GM19468 (cell line): ENCODE data around the gene ZFAND3.
A peak's percentile ranks its signal among the peaks of the same experiment; 100 is the strongest.

Source experiments
- ATAC-seq: cut with Tn5 transposase; IDR thresholded peaks from one replicate; pipeline ENCODE4 v1.9.1; 2021; ENCODE audit warnings: mild to moderate bottlenecking, moderate library complexity, moderate number of reproducible peaks; ENCODE audit not compliant: unreplicated experiment; ENCODE audit errors: extremely low read depth

ZFAND3 gene, protein sequence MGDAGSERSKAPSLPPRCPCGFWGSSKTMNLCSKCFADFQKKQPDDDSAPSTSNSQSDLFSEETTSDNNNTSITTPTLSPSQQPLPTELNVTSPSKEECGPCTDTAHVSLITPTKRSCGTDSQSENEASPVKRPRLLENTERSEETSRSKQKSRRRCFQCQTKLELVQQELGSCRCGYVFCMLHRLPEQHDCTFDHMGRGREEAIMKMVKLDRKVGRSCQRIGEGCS

DNA sequence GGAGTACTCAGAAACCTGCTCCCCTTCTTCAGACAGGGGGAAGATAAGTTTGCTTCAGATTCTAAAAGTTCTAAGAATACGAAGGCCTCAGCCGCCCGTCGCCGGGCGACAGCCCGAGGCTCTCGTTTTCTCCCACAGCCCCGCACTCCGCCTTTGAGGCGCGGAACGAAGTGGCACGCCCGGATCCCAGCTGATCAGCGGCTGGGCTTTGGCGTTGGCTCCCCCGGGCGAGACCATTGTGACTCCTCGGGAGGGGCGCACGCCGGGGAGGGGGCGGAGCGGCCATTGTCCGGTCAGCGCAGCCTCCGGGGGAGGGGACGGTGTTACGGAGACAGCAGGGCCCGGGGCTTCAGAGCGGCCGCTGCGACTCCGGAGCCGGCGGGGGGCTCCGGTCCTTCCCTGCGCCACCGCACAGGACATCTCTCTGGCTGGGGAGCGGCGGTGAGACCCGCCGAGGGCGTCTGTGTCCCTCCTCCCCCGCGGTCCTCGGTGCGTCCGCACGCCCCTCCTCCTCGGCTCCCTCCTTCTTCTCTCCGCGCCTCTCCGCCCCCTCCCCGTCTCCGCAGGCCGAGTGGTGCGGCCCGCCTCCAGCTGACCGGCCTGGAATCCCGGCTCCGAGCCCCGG, at the start of gene ZFAND3:
ZFAND3 (plus strand) TSS at position 551 of the 625 bp plus-strand sequence. CDS start 219 bp downstream, outside the sequence.
- ATAC-seq: peak; percentile 71

DNA sequence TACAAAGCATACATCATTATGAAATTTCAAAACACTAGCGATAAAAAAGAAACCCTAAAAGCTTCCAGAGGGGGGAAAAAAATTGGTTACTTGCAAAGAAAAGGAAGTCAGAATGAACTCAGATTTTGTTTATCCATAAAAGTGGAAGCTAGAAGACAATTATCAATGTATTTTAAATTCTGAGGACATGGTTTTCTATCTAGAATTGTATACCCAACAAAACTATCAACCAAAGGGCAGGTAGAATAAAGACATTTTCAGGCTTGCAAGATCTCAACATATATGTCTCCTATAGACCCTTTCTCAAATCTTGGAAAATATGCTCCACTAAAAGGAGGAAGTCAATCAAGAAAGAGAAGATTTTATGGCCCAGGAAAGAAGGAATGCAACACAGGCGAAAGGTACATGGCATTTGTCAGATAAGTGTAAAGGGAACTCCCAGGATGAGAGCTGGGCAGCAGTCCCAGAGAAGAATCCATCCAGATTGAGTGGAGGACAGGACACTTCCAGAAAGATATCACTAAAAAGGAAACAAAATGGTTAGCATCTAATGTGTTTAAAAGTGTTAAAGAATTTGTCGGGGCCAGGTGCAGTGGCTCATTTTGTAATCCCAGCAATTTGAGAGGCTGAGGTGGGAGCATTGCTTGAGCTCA, 45.4 kb upstream of the ZFAND3 start:
- no peak for ATAC-seq

DNA sequence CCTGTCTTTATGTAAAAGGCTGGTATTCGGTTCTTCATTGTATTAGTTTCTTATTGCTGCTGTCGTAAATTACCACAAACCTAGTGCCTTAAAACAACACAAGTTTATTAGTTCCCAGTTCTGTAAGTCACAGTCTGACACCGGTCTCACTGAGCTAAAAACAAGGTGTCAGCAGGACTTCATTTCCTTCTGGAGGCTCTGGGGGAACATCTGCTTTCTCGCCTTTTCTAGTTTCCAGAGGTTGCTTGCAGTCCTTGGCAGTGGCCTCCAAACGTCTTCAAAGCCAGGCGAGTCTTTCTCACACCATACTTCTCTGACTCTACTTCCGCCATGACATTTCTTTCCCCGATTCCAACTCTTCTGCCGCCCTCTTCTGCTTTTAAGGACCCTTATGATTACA, 43.0 kb upstream of the ZFAND3 start:
- ATAC-seq: no peak

DNA sequence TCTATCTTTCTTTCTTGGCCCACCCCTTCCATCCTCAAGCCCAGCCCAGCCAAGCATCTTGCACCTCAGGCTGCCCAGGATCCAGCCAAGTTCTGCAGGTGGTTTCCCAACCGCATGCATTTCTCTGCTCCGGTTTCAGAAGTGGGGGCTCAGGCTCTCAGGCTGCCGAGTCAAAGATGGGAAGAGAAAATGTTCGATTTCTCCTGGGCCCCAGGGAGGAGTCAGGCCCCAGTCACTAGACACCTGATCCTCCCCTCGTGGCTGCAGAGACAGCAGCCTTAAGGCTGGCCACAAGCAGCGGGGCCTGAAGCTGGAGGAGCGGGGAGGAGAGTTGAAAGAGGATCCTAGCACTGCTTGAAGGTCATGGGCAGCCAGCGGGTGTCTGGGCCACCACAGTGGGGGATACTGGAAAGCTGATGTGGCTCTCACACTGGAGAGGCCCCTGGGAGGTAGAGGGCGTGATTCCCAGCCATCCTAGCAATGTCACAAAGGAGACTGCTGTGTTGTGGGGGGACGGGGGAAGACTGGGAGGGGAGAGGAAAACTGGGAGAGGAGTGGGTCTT, 42.2 kb upstream of the ZFAND3 start:
- no peak for ATAC-seq

- no peak for ATAC-seq
Observed at GRCh38 chr6:37779111-37779800, 40.3 kb upstream of the ZFAND3 start.

DNA sequence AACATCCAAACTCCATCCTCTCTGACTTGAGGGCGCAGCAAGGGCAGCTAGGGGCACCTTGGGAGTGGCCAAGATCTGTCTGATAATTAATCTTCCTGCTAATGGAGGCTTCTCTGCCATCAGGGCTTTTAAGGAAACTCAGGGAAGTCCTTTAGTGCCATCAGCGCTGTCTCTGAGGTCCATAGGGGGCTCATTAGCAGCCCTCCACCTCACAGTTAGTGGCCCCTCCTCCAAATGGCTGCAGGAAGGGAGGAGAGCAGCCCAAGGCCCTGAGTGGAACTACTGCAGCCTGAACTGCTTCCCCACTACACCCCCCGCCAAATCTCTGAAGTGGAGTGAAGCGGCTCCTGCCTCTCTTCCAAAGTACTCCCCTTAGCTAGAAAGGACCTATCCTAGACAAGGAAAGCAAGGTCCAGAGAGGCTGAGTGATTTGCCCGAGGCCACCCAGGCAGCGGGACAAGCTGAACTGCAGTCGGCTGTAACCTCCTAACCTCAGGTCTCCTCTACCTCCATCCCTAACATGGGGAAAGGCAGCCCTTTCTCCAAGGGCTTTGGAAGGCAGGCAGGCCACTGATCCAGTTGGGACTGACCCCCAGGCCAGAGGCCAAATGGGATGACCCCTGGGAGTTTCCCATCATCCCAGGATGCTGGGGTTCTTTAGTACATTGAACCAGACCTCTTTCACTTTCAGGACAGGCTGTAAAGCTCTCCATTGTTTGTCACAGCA, 39.5 kb upstream of the ZFAND3 start:
- no peak for ATAC-seq

GRCh38 chr6:37781788-37782187, 37.7 kb upstream of the ZFAND3 start:
- ATAC-seq: no peak

GRCh38 chr6:37783025-37783855, 36.3 kb upstream of the ZFAND3 start:
- no peak for ATAC-seq

GRCh38 chr6:37783856-37784584, 35.5 kb upstream of the ZFAND3 start:
- ATAC-seq: no peak

GRCh38 chr6:37784585-37784967, 35.0 kb upstream of the ZFAND3 start:
- ATAC-seq: no peak

GRCh38 chr6:37785002-37785662, 34.4 kb upstream of the ZFAND3 start:
- no peak for ATAC-seq

GRCh38 chr6:37785663-37786270, 33.8 kb upstream of the ZFAND3 start:
- no peak for ATAC-seq

GRCh38 chr6:37787216-37787615, 32.3 kb upstream of the ZFAND3 start:
- ATAC-seq: no peak

- ATAC-seq: no peak
Observed at GRCh38 chr6:37788259-37788658, 31.3 kb upstream of the ZFAND3 start.

- no peak for ATAC-seq
Observed at GRCh38 chr6:37791156-37791919, 28.2 kb upstream of the ZFAND3 start.

DNA sequence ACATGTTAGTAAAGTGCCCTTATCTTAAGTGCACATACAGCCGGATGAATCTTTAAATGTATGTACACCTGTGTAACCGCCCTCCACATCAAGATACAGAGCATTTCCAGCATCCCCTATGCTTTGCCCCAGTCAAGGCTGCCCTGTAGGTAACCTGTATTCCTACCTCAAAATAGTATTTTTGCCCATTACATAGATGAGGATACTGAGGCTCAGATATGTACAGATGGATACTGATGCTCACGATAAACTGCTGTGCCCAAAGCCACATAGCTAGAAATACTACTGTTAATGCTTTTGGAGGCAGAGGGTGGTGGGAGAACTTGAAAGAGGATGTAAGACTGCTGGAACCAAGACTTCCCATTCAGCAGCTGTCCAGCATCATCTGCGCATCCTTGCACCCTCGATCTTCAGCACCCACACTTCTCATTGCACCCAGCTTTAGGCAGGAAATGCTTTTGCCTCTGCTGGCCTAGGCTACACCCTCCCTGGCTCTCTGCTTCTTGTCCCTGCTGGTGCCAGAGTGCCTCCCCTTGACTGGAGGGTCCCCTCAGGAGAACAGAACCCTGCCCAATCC, 27.0 kb upstream of the ZFAND3 start:
- ATAC-seq: no peak

GRCh38 chr6:37793067-37793466, 26.5 kb upstream of the ZFAND3 start:
- no peak for ATAC-seq
